Myometrial cell (primary cell): ENCODE results near the gene MBD3L2B. TPM values are rescaled to one million over a fixed set of nuclear protein-coding genes. Genes with fewer than 3 reads are reported as not detected.

Experiments
- total RNA-seq: library from RNA; depleted of rRNA; stranded (reverse); fragments of >200 nt; gene quantifications from 2 replicates; pipeline ENCODE4 v1.2.3, GENCODE V29; 2015

Gene MBD3L2B
- total RNA-seq, result not detected in 2 replicates

GRCh38 chr19:7021331-7021730 is at the start of gene MBD3L2B:
TSS of gene MBD3L2B (minus strand) at chr19:7021431. CDS start at chr19:7021397, 34 bp downstream.

GRCh38 chr19:7069042-7069903 is 48.0 kb upstream of the MBD3L2B start, which contains the start of gene ZNF557:
TSS of gene ZNF557 (plus strand) at chr19:7069703. CDS start at chr19:7075075, 5,372 bp downstream.

GRCh38 chr19:7058576-7058975 is 37.3 kb upstream of the MBD3L2B start, which contains the start of gene MBD3L3:
TSS of gene MBD3L3 (minus strand) at chr19:7058676. CDS start at chr19:7058605, 71 bp downstream.

GRCh38 chr19:7049021-7049420 is 27.8 kb upstream of the MBD3L2B start, which contains the start of gene MBD3L2:
TSS of gene MBD3L2 (plus strand) at chr19:7049321. CDS start at chr19:7049374, 53 bp downstream.

GRCh38 chr19:7040079-7040478 is 18.8 kb upstream of the MBD3L2B start, which contains the start of gene MBD3L4:
TSS of gene MBD3L4 (minus strand) at chr19:7040179. CDS start at chr19:7040144, 35 bp downstream.

GRCh38 chr19:7030278-7030677 is 9.0 kb upstream of the MBD3L2B start, which contains the start of gene MBD3L5:
TSS of gene MBD3L5 (plus strand) at chr19:7030578. CDS start at chr19:7030612, 34 bp downstream.

Other genes starting within 250 kb of the MBD3L2B start
- not detected in 2 replicates for gene VAV1, start 248.7 kb downstream of the MBD3L2B start, total RNA-seq
- not detected in 2 replicates for gene ADGRE1, start 133.9 kb downstream of the MBD3L2B start, total RNA-seq
- not detected in 2 replicates for gene MBD3L5, start 9.1 kb upstream of the MBD3L2B start, total RNA-seq
- not detected in 2 replicates for gene MBD3L4, start 18.7 kb upstream of the MBD3L2B start, total RNA-seq
- not detected in 2 replicates for gene MBD3L2, start 27.9 kb upstream of the MBD3L2B start, total RNA-seq
- gene MBD3L3, start 37.2 kb upstream of the MBD3L2B start, total RNA-seq, result not detected in 2 replicates
- gene ZNF557, start 48.3 kb upstream of the MBD3L2B start, total RNA-seq, result 2.9 and 5.1 TPM in 2 replicates